Stimulated activated CD8-positive, alpha-beta memory T cell treated with anti-CD3 and anti-CD28 coated beads, Interleukin-12 subunit alpha, Interleukin-12 subunit beta, amount 100 ng/mL, for 24 hours (primary cell): ENCODE results near the gene EFR3B.

Experiments
- DNase-seq: peaks from one replicate; pipeline ENCODE4 v3.0.0-alpha.2; 2020; ENCODE audit errors: extremely low read depth

The EFR3B gene

DNA sequence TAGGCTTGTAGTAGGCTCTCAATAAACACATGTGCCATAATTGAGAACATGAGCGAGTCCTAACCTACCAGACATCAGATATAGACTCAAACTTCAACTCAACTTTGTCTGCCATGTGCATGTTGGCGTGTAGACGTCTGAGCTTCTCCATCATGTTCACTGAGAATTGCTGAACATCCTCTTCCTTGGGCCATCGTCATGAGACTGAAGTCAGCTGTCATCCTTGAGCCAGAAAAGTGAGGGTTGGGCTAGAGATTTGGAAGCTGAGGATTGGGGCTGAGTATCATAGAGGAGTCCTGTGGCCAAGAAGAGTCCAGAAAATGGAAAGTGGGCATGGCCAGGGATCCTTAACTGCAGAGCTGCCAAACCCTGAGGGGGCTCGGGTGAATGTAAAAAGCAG, 7.8 kb upstream of the EFR3B start:
- no peak for DNase-seq

DNA sequence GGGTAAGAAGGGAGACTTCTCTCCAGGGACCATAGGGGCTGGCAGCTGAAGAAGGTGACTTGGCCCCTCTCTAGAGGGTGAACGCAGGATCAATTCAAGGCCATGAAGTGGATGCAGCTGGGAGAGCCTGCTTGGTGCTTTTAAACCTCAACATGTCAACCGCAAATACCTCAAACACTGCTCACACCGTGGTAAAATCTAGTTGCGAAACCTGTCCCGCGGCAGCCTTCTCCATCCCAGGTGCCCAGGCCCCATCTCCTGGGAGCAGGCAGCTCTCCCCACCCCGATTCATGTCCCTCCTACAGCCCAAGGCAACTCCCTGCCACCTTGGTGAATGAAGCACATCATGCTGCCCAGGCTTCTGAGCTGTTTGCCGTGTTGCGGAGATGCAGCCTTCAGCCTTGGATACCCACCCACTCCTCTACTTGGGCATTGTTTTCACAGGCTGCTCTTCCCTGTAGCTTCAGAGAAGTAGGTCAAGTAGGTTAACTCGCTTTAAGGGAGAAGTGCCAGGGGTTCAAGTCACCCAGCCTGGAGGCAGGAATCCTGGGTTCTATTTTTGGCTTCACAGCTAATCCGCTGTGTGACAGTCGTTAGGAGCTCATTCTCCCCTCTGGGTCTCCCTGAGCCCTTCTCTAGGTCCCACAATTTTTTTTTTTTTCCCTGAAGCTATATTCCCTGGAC, 6.2 kb upstream of the EFR3B start:
- no peak for DNase-seq

DNA sequence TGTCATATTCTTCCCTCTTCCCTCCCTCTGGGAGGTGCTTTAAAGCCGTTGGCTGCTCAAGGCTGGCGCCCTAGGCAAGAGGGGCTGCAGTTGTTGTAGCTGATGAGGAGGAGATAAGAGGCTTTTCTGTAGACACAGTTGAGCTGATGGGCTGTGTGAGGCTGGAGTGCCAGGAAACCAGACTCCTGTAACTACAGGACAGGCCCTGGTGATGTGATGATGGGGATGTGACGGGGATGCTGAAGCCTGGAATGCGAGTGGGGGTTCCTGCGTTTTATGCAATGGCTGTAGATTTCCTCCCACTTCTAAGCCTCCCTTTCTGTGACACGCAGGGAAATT, 5.7 kb upstream of the EFR3B start:
- no peak for DNase-seq

DNA sequence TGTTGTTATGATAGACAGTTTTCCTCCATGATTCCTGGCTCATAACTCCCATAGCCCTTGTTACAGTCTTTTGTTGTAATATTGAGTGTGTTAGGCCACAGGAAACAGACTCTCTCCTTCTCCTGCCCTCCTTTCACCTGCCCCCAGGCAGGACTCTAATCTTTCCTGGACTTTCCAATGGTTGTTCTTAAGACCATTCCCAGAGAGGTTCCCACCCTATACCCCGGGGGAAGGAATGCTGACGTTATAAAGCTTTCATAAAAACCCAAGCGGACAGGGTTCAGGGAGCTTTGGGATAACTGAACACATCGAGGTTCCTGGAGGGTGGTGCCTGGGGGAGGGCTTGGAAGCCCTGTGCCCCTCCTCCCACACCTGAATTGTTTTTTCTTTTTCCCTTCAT, 2.8 kb upstream of the EFR3B start:
- DNase-seq: no peak

DNA sequence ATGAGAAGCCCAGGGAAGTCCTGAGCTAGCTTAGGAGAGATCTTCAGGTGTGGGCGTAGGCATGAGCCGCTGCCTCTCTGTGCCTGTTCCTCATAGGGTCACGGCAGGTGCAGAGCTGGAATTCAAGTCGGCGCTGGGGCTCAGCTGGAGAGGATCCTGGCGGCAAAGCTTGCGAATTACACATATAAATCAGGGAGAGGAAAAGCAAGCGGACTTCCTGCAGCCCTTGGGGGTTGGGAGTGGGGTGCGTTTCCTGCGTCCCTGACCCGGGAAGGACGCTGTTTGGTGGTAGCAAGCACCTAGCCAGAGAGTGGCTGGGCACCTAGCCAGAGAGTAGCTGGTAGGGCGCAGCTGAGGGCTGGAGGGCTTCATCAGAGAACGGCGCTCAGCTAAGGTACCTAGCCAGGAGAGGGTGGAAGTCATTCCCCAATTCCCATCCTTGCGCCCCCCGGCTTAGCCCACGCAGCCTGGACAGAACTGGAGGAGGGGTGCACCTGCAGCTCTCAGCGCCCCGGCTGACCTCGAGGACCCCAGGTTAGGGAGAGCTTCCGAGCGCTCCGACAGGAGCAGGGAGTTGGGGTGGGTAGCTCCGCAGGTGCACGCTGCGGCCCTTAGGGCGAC, 459 bp upstream of the EFR3B start:
- no peak for DNase-seq

DNA sequence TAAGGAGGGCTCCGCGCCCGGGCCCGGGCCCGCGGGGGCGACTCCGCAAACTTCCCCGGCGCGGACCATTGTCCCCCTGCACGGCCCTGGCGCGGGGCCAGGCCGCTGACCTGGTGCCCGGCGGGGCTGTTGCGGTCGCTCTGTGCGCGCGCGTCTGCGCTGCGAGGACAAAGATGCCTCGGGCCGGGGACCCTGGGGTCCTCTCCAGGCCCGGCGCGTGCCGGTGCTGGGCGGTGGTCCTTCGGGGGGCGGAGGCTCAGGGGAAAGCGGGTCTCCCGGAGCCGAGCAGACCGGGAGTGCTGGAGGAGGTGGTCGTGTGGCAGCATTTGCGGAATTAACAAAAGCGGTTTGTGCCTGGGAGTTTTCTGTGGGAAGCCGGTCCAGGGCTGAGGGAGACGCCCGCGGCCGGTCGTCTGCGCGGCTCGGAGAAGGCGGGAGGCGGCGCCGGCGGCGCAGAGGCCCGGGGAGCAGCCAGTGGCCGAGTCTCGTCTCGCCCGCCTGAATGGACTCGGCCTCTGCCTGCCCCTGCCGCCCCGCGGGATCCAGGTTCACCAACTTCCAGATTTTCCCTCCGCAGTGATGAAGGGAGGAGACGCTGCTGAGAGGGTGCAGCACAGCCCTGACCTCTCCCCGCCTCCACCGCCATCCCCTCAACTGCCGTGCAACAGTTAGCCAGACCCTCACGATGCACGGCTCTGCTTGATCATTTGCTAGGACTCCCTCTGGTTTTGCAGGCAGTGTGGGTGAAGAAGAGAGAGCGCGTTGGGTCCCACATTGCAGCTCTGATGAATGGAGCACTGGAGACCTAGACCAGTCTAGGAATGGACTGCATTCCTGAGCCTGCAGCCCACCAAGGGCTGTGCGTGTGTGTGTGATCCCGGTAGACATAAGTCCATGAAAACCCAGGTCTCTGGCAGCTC, 705 bp downstream of the EFR3B start:
- DNase-seq: no peak

- no peak for DNase-seq
Measured at GRCh38 chr2:25043241-25043867, 1.5 kb downstream of the EFR3B start.

GRCh38 chr2:25044011-25044410, 2.1 kb downstream of the EFR3B start:
- DNase-seq: no peak

DNA sequence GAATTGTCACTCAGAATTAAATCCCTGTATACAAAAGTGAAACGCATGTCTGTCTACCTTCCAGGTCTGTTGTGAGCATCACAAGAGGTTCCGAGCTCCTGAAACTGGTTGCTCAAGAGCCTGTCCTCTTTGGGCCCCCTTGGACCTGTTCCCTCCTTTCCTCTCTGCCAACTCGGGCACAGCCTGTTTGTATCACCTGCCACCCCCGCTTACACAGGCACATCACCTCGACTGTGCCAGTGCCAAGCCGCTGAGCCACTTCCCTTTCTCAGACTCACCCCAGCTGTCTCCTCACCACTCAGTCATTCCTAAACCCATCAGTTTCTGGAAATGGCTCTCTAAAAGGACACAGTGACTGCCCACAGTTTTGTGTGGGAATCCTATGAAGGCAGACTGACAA, 3.1 kb downstream of the EFR3B start:
- DNase-seq: no peak

DNA sequence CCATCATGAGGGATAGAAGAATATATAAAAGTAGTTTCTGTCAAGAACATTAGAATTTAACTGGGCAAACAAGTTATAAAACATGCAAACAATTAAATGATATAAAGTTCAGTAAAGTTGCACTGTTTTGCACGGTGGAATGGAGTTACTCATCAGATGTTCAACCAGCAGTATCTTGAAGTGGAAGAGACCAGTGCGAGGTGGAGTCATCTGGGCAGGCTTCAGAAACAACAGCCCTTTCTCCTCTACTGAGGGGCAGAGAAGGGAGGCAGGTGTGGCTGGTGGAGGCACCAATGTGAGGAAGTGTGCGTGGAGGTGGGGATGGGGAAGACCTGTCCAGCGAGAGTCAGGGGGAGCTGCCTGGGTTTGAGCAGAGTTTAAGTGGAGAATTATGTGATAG, 7.5 kb downstream of the EFR3B start:
- no peak for DNase-seq

DNA sequence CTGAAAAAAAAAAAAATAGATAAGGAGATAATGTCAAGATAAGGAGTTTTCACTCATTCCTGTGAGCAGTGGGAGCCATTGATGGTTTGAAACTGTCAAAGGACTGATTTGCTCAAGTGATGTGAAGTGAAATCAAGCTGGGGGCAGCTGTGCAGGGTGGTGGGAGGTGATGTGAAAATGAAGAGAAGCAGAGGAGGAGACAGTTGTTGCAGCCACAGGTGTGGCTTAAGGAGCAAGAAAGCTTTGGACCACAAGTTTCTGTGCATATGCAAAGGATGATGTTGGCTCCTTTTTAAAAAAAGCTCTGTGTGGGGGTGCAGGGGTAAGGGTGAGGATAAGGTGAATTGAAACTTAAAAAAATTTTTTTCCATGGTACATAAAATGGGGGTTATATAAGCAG, 8.3 kb downstream of the EFR3B start:
- DNase-seq: no peak

DNA sequence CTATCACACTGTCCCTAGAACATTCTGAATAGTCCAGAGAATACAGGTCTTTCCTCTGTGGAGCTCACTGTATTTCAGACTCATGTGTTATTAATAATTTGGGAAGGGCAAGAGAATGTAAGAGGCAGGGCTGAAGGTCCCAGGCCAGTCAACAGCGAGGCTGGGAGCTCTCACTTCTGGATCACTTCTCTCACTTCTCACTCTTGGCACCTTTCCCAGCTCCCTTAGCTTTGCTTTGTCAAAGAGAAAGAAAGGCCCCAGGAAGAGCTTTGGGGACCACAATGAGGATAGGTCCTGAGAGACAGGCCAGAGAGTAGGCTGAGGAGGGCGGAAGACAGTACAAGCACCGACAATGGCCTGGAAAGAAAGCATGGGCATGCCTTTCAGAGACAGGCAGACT, 11.2 kb downstream of the EFR3B start:
- no peak for DNase-seq

DNA sequence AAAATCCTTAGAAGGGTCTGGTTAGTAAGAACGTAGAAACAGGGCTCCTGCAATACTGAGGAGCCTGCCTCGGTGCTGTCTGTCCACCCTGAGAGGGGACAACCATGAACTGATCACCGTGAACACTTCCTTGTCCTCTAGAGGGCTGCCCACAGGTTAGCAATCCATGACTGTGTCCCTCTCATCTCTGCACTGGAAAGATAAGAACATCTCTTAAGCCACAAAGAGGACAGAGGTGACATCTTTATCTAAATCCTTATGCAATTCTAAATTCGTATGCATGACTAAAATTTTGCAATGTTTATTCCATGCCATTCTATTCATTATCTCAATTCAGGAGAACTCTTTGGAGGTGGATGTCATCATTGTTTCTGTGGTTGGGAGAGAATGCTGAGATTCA, 12.8 kb downstream of the EFR3B start:
- no peak for DNase-seq

GRCh38 chr2:25055376-25055920, 13.6 kb downstream of the EFR3B start:
- DNase-seq: no peak

DNA sequence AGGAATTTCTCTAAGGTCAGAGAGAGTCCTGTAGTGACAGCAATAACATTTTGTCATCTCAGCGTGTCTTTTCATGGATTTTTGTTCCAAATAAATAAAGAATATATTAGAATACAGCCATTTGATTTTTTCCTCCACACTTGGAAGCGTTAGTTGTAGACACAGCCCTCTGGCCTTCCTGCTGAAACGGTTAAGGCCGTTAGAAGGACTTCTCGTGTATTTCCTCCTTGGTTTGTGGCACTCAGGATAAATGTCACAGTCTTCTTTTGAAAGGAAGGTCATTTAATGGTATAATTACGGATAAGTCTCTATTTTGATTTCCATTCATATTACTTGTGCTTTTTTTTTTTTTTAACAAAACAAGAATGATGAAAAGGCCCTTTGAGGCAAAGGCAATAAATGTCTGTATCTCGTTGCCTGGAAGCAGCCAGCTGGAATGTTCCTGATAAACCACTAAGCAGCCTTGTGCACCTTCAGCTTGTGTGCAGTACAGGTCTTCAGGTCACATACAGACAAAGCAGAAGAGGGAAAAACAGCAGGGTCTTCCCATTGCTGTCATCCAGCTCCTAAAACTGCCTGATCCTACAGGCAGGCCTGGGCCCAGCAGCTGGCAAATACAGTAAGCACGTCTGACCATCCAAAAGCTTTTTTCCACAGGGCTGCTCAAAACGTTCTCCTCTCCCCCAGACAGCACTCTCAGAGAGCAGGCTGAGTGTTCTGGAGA, 14.4 kb downstream of the EFR3B start:
- no peak for DNase-seq

- no peak for DNase-seq
Measured at GRCh38 chr2:25062511-25062917, 20.6 kb downstream of the EFR3B start.

DNA sequence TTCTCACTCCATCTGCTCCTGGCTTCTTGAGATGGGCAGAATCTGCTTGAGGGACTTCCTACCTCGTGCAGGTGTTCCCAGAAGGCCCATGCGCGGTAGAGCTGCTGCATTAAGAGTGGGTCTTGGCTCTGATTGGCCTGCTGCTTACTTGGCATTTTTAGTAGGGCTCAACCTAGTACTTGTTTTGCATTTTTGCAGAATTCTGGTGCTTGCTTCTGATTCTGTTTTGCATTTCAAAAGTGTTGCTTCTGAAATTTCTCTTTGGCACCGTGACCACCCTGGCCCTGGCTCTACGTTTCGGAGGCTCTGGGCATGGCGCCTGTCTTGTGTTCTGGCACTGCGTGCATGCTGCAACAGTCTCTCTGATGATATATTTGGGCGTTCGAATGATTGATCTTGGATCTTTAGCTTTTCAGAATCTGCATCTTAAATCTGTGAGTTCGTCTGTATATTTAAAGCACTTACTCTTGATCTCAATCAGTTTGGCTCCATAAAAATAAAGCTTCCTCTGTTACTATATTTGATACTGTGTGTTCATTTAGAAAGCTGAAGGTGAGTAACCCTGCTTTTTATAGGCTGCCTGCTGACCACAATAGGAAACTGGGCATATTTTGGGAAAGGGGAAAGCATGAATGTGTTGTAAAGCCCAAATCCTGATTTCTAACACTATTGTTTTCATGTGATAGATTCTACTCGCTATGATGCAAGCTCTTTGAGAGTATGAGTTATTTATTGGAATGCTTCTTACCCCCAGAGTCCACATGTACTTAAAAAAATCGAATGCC, 22.2 kb downstream of the EFR3B start:
- no peak for DNase-seq

- DNase-seq: no peak
Measured at GRCh38 chr2:25065768-25066167, 23.9 kb downstream of the EFR3B start.

DNA sequence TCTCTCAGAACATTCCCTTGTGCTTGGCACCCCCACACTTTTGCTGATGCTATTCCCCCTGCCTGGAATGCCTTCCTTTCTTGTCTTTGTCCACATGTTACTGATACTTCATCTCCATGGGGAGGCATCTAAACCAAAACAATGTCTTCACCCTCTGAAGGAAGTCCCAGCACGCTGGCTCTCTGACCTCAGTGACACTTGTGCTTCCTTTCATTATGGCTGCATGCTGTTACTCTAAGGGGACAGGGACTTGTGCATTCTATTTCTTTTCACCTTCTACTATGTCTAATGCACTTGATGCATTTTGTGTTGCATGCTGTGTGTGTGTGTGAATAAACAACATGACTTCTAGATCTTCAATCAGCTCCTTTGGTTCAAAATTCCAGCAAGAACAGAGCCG, 24.6 kb downstream of the EFR3B start:
- no peak for DNase-seq

DNA sequence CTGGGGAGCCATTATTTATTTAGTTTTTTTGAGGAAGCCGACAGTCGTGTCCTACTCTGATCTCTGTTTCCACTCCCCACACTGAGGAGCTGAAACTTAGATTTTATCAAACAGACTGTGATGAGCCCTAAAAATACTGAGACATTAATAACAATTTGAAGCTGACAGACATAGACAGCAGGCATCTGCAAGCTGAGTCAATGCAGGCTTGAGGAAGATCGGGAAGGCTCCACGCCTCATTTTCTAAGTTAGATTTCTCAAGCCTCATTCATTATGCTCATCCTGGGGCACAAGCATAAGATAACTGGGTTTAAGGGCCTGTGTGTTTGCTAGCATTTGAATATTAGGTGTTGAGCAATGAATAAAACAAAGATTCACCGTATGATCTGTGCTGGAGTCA, 26.3 kb downstream of the EFR3B start:
- no peak for DNase-seq

GRCh38 chr2:25071966-25072365, 30.1 kb downstream of the EFR3B start:
- DNase-seq: no peak
